Panc1 (cell line): ENCODE measurements around the gene CDK13.

Source experiments
- CTCF ChIP-seq: fragments of 450-650 bp; IDR thresholded peaks from 2 replicates; pipeline ENCODE4 v1.5.1; 2017; ENCODE audit warnings: mild to moderate bottlenecking
- POLR2AphosphoS5 ChIP-seq: IDR thresholded peaks from 2 replicates; pipeline ENCODE4 v1.6.1; 2012; ENCODE audit warnings: mild to moderate bottlenecking, low read depth, low read length, moderate library complexity
- REST ChIP-seq, 2 experiments: IDR thresholded peaks; 2 replicates each; pipeline ENCODE4 v1.6.1; 2011 to 2012; ENCODE audit warnings: low read depth in 2 of 2, control low read depth in 1 of 2, low read length in 1 of 2, mild to moderate bottlenecking in 1 of 2, moderate library complexity in 1 of 2; ENCODE audit not compliant: insufficient read depth in 1 of 2

- no peak for TF ChIP-seq CTCF
- TF ChIP-seq POLR2AphosphoS5 = no peak
- no peak for TF ChIP-seq REST (IDR thresholded peaks at IDR 0.05; ENCODE audit: insufficient read depth in 1 of 2, low read depth in 2 of 2, low read length in 1 of 2)
These were observed 13.3 kb upstream of the CDK13 start for GRCh38 chr7:39936761-39937160.
